ENCODE data around the gene STARD10.
A peak's percentile ranks its signal among the peaks of the same experiment; 100 is the strongest.

The STARD10 gene

DNA sequence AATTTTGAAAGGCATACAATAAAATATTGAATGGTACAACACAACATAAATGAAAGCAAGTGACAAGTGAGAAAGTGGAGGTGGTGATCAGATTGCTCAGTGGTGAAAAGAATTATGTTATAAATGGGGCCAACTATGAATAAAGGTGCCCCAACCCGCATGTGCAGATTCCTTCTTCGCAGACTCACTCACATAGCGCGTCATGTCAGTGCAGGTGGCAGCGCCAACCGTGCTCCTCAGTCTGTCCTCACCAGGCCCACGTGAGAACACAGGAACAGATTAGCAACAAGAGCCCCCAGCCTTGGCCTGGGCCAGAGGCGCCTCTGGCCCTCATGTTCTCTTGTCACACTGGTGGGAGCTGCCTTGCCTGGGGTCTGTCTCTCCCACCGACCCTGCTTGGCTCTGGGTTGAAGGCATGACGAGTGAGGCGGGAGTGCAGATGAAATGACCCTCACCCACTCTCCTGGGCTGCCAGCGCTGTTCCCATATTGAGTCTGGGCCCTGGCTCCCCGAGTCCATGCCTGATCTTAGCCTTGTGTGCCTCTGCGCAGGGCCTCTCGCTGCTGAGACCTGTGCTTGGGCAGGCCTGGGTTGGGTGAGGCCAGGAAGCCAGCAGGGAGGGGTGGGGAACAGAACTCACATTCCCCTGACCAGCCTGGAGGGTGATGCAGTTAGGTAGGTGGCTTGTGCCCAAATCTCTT lies 26.7 kb upstream of the STARD10 start:
- Histone ChIP-seq H3K4me2 (no peak overlapping the region), H3K27ac (no peak overlapping the region), H2AFZ (ENCODE audit: low read depth) (no peak overlapping the region), H3K79me2 (ENCODE audit: insufficient read depth, low read depth) (peaks cover 6% of the 10 kb centered on the region), H3K36me3 (ENCODE audit: insufficient read depth) (no peaks in the 10 kb centered on the region), H4K20me1 (ENCODE audit: insufficient read depth) (no peaks in the 10 kb centered on the region), H3K27me3 (ENCODE audit: insufficient read depth, low read depth) (no peaks in the 10 kb centered on the region), H3K4me3 (IDR thresholded peaks at IDR 0.05; ENCODE audit: insufficient read depth, low read depth, low read length) (no peak overlapping the region), H3K4me1 (ENCODE audit: low read depth, poor library complexity, severe bottlenecking) (peaks cover 38% of the 10 kb centered on the region), H3K9ac (no peak overlapping the region)
- TF ChIP-seq CTCF (conservative IDR thresholded peaks at IDR 0.05; ENCODE audit: low read depth, low read length), result no peak

DNA sequence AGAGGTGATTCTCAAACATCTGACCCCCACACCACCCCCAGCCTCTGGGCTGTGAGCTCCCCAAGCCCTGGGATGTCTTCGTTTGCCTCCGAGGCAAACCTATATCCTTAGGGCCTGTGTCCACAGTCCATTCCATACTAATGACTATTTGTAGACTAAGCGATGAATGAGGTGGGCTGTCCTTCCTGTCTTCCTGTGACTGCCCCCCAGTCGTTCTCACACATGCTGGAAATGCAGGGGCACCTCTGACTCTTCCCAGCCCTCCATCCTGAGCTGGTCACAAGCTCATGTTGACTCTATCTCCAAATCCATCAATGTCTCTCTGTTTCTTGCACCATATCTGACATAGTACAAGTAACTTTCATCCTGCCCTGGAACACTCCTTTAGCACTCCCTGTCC lies 25.1 kb upstream of the STARD10 start:
- no peak overlapping the region for H2AFZ ChIP-seq (ENCODE audit: low read depth)
- no peaks in the 10 kb centered on the region for H3K36me3 ChIP-seq (ENCODE audit: insufficient read depth)
- no peak overlapping the region for H3K4me2 ChIP-seq
- H3K79me2 ChIP-seq (ENCODE audit: insufficient read depth, low read depth), result peaks cover 6% of the 10 kb centered on the region
- no peaks in the 10 kb centered on the region for H4K20me1 ChIP-seq (ENCODE audit: insufficient read depth)
- H3K9ac ChIP-seq, result no peak overlapping the region
- no peak for TF ChIP-seq CTCF (conservative IDR thresholded peaks at IDR 0.05; ENCODE audit: low read depth, low read length)
- no peak overlapping the region for H3K4me3 ChIP-seq (IDR thresholded peaks at IDR 0.05; ENCODE audit: insufficient read depth, low read depth, low read length)
- no peaks in the 10 kb centered on the region for H3K27me3 ChIP-seq (ENCODE audit: insufficient read depth, low read depth)
- H3K27ac ChIP-seq, result no peak overlapping the region
- peaks cover 40% of the 10 kb centered on the region for H3K4me1 ChIP-seq (ENCODE audit: low read depth, poor library complexity, severe bottlenecking)

DNA sequence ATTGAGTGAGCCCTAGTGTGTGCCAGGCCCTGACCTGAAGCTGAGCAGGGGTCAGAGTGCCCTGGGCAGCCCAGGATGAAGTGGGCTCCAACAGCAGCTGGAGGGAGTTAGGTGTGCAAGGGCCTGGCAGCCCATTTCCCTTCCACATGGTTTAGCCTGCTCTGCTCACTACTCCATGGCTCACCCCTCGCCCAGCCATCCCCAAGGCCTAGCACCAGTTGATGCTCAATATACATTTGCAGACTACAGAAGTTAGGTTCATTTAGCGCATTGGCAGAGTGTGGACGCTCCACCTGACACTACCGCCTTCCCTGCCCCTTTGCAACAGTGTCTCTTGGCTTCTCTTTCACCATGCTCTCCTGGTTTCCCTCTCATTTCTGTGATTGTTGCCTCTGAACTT lies 24.1 kb upstream of the STARD10 start:
- no peaks in the 10 kb centered on the region for H3K27me3 ChIP-seq (ENCODE audit: insufficient read depth, low read depth)
- H3K79me2 ChIP-seq (ENCODE audit: insufficient read depth, low read depth), result peaks cover 15% of the 10 kb centered on the region
- no peak overlapping the region for H3K4me2 ChIP-seq
- peaks cover 35% of the 10 kb centered on the region for H3K4me1 ChIP-seq (ENCODE audit: low read depth, poor library complexity, severe bottlenecking)
- H3K4me3 ChIP-seq (IDR thresholded peaks at IDR 0.05; ENCODE audit: insufficient read depth, low read depth, low read length), result no peak overlapping the region
- no peaks in the 10 kb centered on the region for H4K20me1 ChIP-seq (ENCODE audit: insufficient read depth)
- TF ChIP-seq CTCF (conservative IDR thresholded peaks at IDR 0.05; ENCODE audit: low read depth, low read length), result no peak
- H3K27ac ChIP-seq, result no peak overlapping the region
- H3K9ac ChIP-seq, result no peak overlapping the region
- H3K36me3 ChIP-seq (ENCODE audit: insufficient read depth), result no peaks in the 10 kb centered on the region
- no peak overlapping the region for H2AFZ ChIP-seq (ENCODE audit: low read depth)

DNA sequence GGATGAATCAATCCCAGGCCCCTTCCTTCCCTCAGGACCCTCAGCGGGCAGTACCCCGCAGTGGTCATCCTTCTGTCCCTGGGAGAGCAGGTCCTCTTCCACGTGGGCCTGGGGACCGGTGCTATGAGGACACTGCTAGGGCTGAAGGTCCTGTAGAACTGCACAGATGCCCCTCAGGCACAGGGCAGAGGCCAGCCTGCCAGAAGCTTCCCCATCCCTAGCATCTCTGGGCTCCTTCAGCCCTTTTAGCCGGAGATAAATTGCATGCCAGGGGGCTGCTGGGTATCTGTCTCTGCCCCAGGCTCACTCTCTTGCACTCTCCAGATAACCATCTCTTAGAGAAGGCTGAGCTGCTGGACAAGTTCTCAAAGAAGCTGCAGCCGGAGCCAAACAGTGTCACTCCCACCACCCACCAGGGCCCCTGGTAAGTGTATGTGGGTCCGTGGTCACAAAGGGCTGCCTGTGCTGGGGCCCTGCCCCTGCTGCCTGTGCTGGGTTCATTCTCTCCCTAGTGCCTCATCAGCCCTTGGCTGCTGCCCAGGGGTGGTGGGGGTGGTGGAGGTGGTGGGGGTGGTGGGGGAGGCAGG lies 22.6 kb upstream of the STARD10 start:
- H3K27ac ChIP-seq, result peak overlapping the region; percentile 89; the same call in 1 of the 2 replicates
- peak overlapping the region; percentile 94; the same call in 1 of the 2 replicates for H3K4me2 ChIP-seq

More for the DNA sequence above, 22.6 kb upstream of the STARD10 start:
- Histone ChIP-seq H3K4me3 (IDR thresholded peaks at IDR 0.05; ENCODE audit: insufficient read depth, low read depth, low read length) (no peak overlapping the region), H3K9ac (no peak overlapping the region), H3K36me3 (ENCODE audit: insufficient read depth) (no peaks in the 10 kb centered on the region), H3K4me1 (ENCODE audit: low read depth, poor library complexity, severe bottlenecking) (peaks cover 36% of the 10 kb centered on the region), H4K20me1 (ENCODE audit: insufficient read depth) (0 out of 2 replicates have a peak, but pooled peaks cover 4% of the 10 kb centered on the region), H3K79me2 (ENCODE audit: insufficient read depth, low read depth) (peaks cover 30% of the 10 kb centered on the region), H3K27me3 (ENCODE audit: insufficient read depth, low read depth) (no peaks in the 10 kb centered on the region), H2AFZ (ENCODE audit: low read depth) (no peak overlapping the region)
- no peak for TF ChIP-seq CTCF (conservative IDR thresholded peaks at IDR 0.05; ENCODE audit: low read depth, low read length)
